ENCODE data around the gene ZBTB25. TPM values are rescaled to one million over a fixed set of nuclear protein-coding genes. Genes with fewer than 3 reads are reported as not detected.

The ZBTB25 gene
- total RNA-seq, 1 experiment from 2014 or later: 4.0 TPM

- TF ChIP-seq EZH2phosphoT487 (IDR thresholded peaks at IDR 0.05; ENCODE audit: borderline replicate concordance, low read length): no peak
- no peak for TF ChIP-seq EZH2 (IDR thresholded peaks at IDR 0.05; ENCODE audit: low read length, unreplicated experiment)
- TF ChIP-seq CTCF (conservative IDR thresholded peaks at IDR 0.05; ENCODE audit: low read depth, low read length): no peak
- no peak overlapping the region for H3K4me3 ChIP-seq (ENCODE audit: low read length)
- BruUV-seq (replicated peaks): no TSS peak
- POLR2A ChIA-PET (ENCODE audit: unreplicated experiment): no interaction called here
- H3K27me3 ChIP-seq (ENCODE audit: low read length): no peaks in the 10 kb centered on the region
- H3K27ac ChIP-seq (ENCODE audit: low read length): no peak overlapping the region
- H3K36me3 ChIP-seq (ENCODE audit: low read depth, low read length): peaks cover 55% of the 10 kb centered on the region
- ATAC-seq: no peak
- no peak for DNase-seq
- H3K9ac ChIP-seq (ENCODE audit: low read length): no peak overlapping the region
- H2AFZ ChIP-seq (ENCODE audit: low read length): no peak overlapping the region
- no peaks in the 10 kb centered on the region for H3K79me2 ChIP-seq (ENCODE audit: low read length)
- H3F3A ChIP-seq (ENCODE audit: low read length, unreplicated experiment): no peaks in the 10 kb centered on the region
- intact Hi-C loops (cut with micrococcal nuclease): no loop called here
- H3K4me2 ChIP-seq (ENCODE audit: low read length): no peak overlapping the region
- no peaks in the 10 kb centered on the region for H4K20me1 ChIP-seq (ENCODE audit: low read length)
- CTCF ChIA-PET: interaction anchor here (0.6 kb wide), 1 partner anchor 8 kb away, joined by 13 read pairs; no protein-coding TSS in a partner anchor
- no peaks in the 10 kb centered on the region for H3K9me3 ChIP-seq (ENCODE audit: low read length)
- peaks cover 11% of the 10 kb centered on the region for H3K4me1 ChIP-seq (ENCODE audit: insufficient read depth, low read length)
- no peaks in the 10 kb centered on the region for H3K9me2 ChIP-seq (replicated peaks; ENCODE audit: low read length)
Measured at GRCh38 chr14:64439141-64439540, 64.5 kb downstream of the ZBTB25 start.

GRCh38 chr14:64438181-64438841 is 65.3 kb downstream of the ZBTB25 start:
- intact Hi-C loops (cut with micrococcal nuclease): no loop called here
- Histone ChIP-seq H3F3A (ENCODE audit: low read length, unreplicated experiment) (no peaks in the 10 kb centered on the region), H4K20me1 (ENCODE audit: low read length) (no peaks in the 10 kb centered on the region), H3K27ac (ENCODE audit: low read length) (no peak overlapping the region), H3K9ac (ENCODE audit: low read length) (no peak overlapping the region), H3K4me3 (ENCODE audit: low read length) (no peak overlapping the region), H3K9me2 (replicated peaks; ENCODE audit: low read length) (no peaks in the 10 kb centered on the region), H3K4me2 (ENCODE audit: low read length) (no peak overlapping the region), H3K36me3 (ENCODE audit: low read depth, low read length) (peaks cover 50% of the 10 kb centered on the region), H3K4me1 (ENCODE audit: insufficient read depth, low read length) (peaks cover 11% of the 10 kb centered on the region), H3K9me3 (ENCODE audit: low read length) (no peaks in the 10 kb centered on the region), H3K79me2 (ENCODE audit: low read length) (no peaks in the 10 kb centered on the region), H3K27me3 (ENCODE audit: low read length) (no peaks in the 10 kb centered on the region), H2AFZ (ENCODE audit: low read length) (no peak overlapping the region)
- DNase-seq (peak; percentile 39), ATAC-seq (peak; percentile 81)
- CTCF ChIA-PET: interaction anchor here (0.6 kb wide), 1 partner anchor 21 kb away, joined by 3 read pairs; no protein-coding TSS in a partner anchor
- POLR2A ChIA-PET (ENCODE audit: unreplicated experiment): interaction anchor here (0.5 kb wide), 1 partner anchor 50 kb away, joined by 6 read pairs; the partner anchor contains the start of gene MTHFD1
- TF ChIP-seq EZH2 (IDR thresholded peaks at IDR 0.05; ENCODE audit: low read length, unreplicated experiment) (no peak), CTCF (conservative IDR thresholded peaks at IDR 0.05; ENCODE audit: low read depth, low read length) (no peak), EZH2phosphoT487 (IDR thresholded peaks at IDR 0.05; ENCODE audit: borderline replicate concordance, low read length) (no peak)
- BruUV-seq (replicated peaks): no TSS peak

GRCh38 chr14:64434528-64434927 is 69.1 kb downstream of the ZBTB25 start:
- H3F3A ChIP-seq (ENCODE audit: low read length, unreplicated experiment): no peaks in the 10 kb centered on the region
- no peak for DNase-seq
- ChIA-PET POLR2A (ENCODE audit: unreplicated experiment) (interaction anchor here (0.5 to 0.6 kb wide), 2 partner anchors 63 to 118 kb away, joined by 4 to 13 read pairs; no protein-coding TSS in a partner anchor), CTCF (interaction anchor here (0.6 kb wide), 1 partner anchor 91 kb away, joined by 4 read pairs; no protein-coding TSS in a partner anchor)
- no peaks in the 10 kb centered on the region for H4K20me1 ChIP-seq (ENCODE audit: low read length)
- peaks cover 57% of the 10 kb centered on the region for H3K36me3 ChIP-seq (ENCODE audit: low read depth, low read length)
- H3K4me2 ChIP-seq (ENCODE audit: low read length): no peak overlapping the region
- TF ChIP-seq CTCF (conservative IDR thresholded peaks at IDR 0.05; ENCODE audit: low read depth, low read length): no peak
- no peak for TF ChIP-seq EZH2 (IDR thresholded peaks at IDR 0.05; ENCODE audit: low read length, unreplicated experiment)
- TF ChIP-seq EZH2phosphoT487 (IDR thresholded peaks at IDR 0.05; ENCODE audit: borderline replicate concordance, low read length): no peak
- no peak overlapping the region for H2AFZ ChIP-seq (ENCODE audit: low read length)
- no peaks in the 10 kb centered on the region for H3K79me2 ChIP-seq (ENCODE audit: low read length)
- no peaks in the 10 kb centered on the region for H3K9me2 ChIP-seq (replicated peaks; ENCODE audit: low read length)
- no peak for ATAC-seq
- BruUV-seq (replicated peaks): no TSS peak
- H3K4me3 ChIP-seq (ENCODE audit: low read length): no peak overlapping the region
- intact Hi-C loops (cut with micrococcal nuclease): loop anchor here (5.0 kb wide), 1 partner anchor 92 kb away; no protein-coding TSS in a partner anchor
- peaks cover 11% of the 10 kb centered on the region for H3K4me1 ChIP-seq (ENCODE audit: insufficient read depth, low read length)
- no peak overlapping the region for H3K27ac ChIP-seq (ENCODE audit: low read length)
- no peak overlapping the region for H3K9ac ChIP-seq (ENCODE audit: low read length)
- H3K9me3 ChIP-seq (ENCODE audit: low read length): no peaks in the 10 kb centered on the region
- no peaks in the 10 kb centered on the region for H3K27me3 ChIP-seq (ENCODE audit: low read length)
